Prostate gland (tissue), 2 donors: ENCODE measurements around the gene PCDH12.

ENCODE experiments used
- CTCF ChIP-seq, 4 experiments: fragments of 200-600 bp in 2 of 4; fragments of 450-650 bp in 2 of 4; sonication (generic) in 2 of 4; IDR thresholded peaks; 1 replicate in 3 of 4; 2 replicates in 1 of 4; pipeline ENCODE4 v1.5.1; 2016 to 2019; ENCODE audit warnings: antibody characterized with exemption in 4 of 4, mild to moderate bottlenecking in 2 of 4, moderate library complexity in 2 of 4
- POLR2A ChIP-seq: fragments of 450-650 bp; IDR thresholded peaks from one replicate; pipeline ENCODE4 v1.6.1; 2016; ENCODE audit warnings: antibody characterized with exemption, mild to moderate bottlenecking
- POLR2AphosphoS5 ChIP-seq: sonication (generic); formaldehyde crosslinking; IDR thresholded peaks from one replicate; pipeline ENCODE4 v1.6.1; 2017; ENCODE audit warnings: antibody characterized with exemption

- TF ChIP-seq POLR2A: no peak
- TF ChIP-seq CTCF (IDR thresholded peaks at IDR 0.05): no peak
- TF ChIP-seq POLR2AphosphoS5: no peak
These were observed 39.5 kb upstream of the PCDH12 start for GRCh38 chr5:141997358-141997960.
